Kidney (tissue), 14 donors: ENCODE measurements around the gene TOP3A. TPM values are rescaled to one million over a fixed set of nuclear protein-coding genes. Genes with fewer than 3 reads are reported as not detected.

Source experiments
- DNase-seq, 5 donors: peaks; one replicate each; pipeline ENCODE4 v3.0.0-alpha.2; 2013 to 2020
- FAIRE-seq: peaks from 2 replicates; lab custom pipeline; 2012; peaks lifted over from hg19 to GRCh38; lab: Jason Lieb, UNC
- H3K27ac ChIP-seq, 2 donors: one replicate each; pipeline ENCODE4 v1.7.0; 2013; ENCODE audit warnings: low read depth in 2 of 2, low read length in 2 of 2, inconsistent platforms in 1 of 2
- H3K27me3 ChIP-seq: one replicate; pipeline ENCODE4 v1.7.1; 2013; ENCODE audit warnings: low read length, inconsistent platforms; ENCODE audit not compliant: control insufficient read depth, insufficient read depth
- H3K36me3 ChIP-seq, 3 donors: one replicate each; pipeline versions ENCODE4 v1.7.0 to v1.7.1; 2013; ENCODE audit warnings: low read length in 3 of 3, control low read depth in 1 of 3, inconsistent platforms in 1 of 3; ENCODE audit not compliant: insufficient read depth in 3 of 3, control insufficient read depth in 2 of 3
- H3K4me1 ChIP-seq, 3 donors: one replicate each; pipeline versions ENCODE4 v1.7.0 to v1.7.1; 2013; ENCODE audit warnings: low read length in 3 of 3, inconsistent platforms in 1 of 3, low read depth in 1 of 3; ENCODE audit not compliant: control insufficient read depth in 2 of 3, insufficient read depth in 2 of 3
- H3K4me3 ChIP-seq, 3 donors: one replicate each; pipeline versions ENCODE4 v1.7.0 to v1.8.1; 2013; ENCODE audit warnings: low read length in 3 of 3, control low read depth in 1 of 3, inconsistent platforms in 1 of 3
- H3K9ac ChIP-seq, 3 donors: one replicate each; pipeline versions ENCODE4 v1.7.0 to v1.7.1; 2013; ENCODE audit warnings: low read length in 3 of 3, control low read depth in 1 of 3, inconsistent platforms in 1 of 3
- H3K9me3 ChIP-seq, 3 donors: one replicate each; pipeline versions ENCODE4 v1.7.0 to v1.7.1; 2013; ENCODE audit warnings: low read length in 3 of 3, control low read depth in 1 of 3, inconsistent platforms in 1 of 3; ENCODE audit not compliant: control insufficient read depth in 2 of 3, insufficient read depth in 1 of 3
- CTCF ChIP-seq: IDR thresholded peaks from 3 replicates; pipeline ENCODE4 v1.5.1; 2012; ENCODE audit warnings: mild to moderate bottlenecking, moderate library complexity, borderline replicate concordance; ENCODE audit not compliant: insufficient read depth; ENCODE audit errors: extremely low read depth
- intact Hi-C: fragments of 100-400 bp; cut with DNase I; formaldehyde crosslinking; loops from one replicate; pipeline ENCODE4 v1.11.1; 2022
- polyA plus RNA-seq: library from polyadenylated mRNA; stranded (reverse); fragments of 350-450 nt; fragmentation: Illumina TruSeq; extraction: RNeasy Lipid Tissue Mini Kit (QIAGEN cat#74804); gene quantifications from one replicate; pipeline ENCODE4 v1.2.3, GENCODE V29; 2014; ENCODE audit warnings: low read depth, low replicate concordance; ENCODE audit not compliant: insufficient read depth
- total RNA-seq: library from RNA; stranded (reverse); fragmentation: NEBNext Ultra II Directional; extraction: Animal tissue kit (Norgen Biotek cat#: 25700); gene quantifications from one replicate; pipeline ENCODE4 v1.2.1, GENCODE V29; 2021
- donor health status: control.
- donor health status: control.
- donor health status: control.
- donor health status: control.
- donor health status: control.
- donor health status: DM: yes; HTN: yes; CAD: no.
- donor health status: Normal renal cell carcinoma (clear cell type).

The TOP3A gene
- total and polyA plus RNA-seq, 2 donors from 2014 or later: 7.9 to 30.3 TPM

DNA sequence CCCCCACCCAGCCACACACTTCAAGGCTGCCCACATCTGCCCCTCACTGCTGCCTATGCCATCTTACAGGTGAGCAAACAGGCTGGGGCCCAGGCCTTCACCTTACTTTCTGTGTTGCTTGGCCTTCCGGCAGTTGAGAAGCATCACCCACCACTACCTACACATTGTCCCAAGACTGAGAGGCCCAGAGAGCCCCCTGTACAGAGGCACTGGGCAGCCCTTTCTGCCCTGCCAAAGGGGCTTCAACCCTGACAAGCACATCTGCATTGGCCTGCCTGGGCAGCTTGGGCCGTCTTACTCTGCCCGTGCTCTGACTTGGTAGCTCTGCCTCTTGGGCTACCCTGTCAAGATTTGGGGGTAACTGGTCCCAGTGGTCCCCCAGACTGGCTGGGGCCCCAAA, 53.1 kb downstream of the TOP3A start:
- intact Hi-C loops: no loop called here
- peaks cover 2 to 28% (median 8%) of the 10 kb centered on the region in 3 donors for H3K36me3 ChIP-seq
- H3K9ac ChIP-seq: peak overlapping the region in 1 of 3 donors; percentile 99
- peak overlapping the region; percentile 96 to 97 for H3K27ac ChIP-seq
- no peak for TF ChIP-seq CTCF
- FAIRE-seq (no peak), DNase-seq (no peak)
- H3K4me3 ChIP-seq: peak overlapping the region; percentile 5 to 92 (median 63)
- H3K27me3 ChIP-seq: no peaks in the 10 kb centered on the region
- peaks cover 0 to 34% (median 19%) of the 10 kb centered on the region in 3 donors for H3K4me1 ChIP-seq
- no peaks in the 10 kb centered on the region for H3K9me3 ChIP-seq

GRCh38 chr17:18261146-18261515, 53.7 kb downstream of the TOP3A start:
- Histone ChIP-seq H3K27me3 (no peaks in the 10 kb centered on the region), H3K4me1 (peaks cover 0 to 40% (median 23%) of the 10 kb centered on the region in 3 donors), H3K9me3 (no peaks in the 10 kb centered on the region), H3K9ac (peak overlapping the region; percentile 45 to 99 (median 78)), H3K36me3 (peaks cover 2 to 28% (median 9%) of the 10 kb centered on the region in 3 donors), H3K27ac (peak overlapping the region; percentile 96 to 97), H3K4me3 (peak overlapping the region; percentile 63 to 92 (median 79))
- no peak for FAIRE-seq
- peak; percentile 63 to 95 (median 71) for DNase-seq
- intact Hi-C loops: no loop called here
- no peak for TF ChIP-seq CTCF

DNA sequence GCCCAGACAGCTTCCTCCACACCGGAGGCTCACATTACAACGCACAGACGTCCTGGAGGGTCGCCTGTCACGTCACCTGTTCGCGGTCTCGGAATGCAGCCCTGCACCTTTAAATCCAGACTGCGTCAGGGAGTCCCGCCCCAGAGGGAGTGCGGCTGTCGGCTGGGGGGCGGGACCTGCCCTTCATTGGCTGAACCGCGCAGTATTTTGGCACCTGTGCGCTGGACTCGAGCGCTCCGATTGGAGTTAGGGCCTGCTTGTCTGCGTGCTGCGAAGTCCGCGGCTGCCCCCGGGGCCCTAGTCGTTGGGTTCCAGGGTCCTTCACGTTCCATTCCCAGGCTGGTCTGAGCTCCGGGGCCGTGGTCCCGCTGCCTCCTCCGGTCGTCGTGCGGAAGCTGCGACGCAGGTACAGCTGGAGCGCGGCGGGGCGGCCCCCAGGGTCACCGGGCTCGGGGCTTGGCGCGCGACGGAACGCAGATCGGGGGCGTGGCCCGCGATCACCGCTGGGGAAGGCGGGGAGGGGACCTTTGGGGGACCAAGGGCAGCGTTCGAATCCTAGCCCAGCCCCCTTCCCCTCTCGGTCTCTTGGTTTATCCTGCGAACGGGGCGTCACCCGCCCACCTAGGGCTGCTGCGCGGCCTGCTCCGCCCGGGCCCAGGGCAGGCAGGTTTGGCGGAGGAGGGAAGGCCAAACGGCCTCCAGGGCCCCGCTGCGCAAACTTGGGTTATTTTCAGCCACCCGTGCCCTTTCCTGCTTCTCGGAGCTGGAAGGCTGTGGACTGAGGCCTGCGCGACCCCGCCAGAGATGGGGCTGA, 54.3 kb downstream of the TOP3A start, which contains the start of gene MIEF2:
MIEF2 (plus strand) TSS at position 331 of the 814 bp plus-strand sequence. CDS start 2,059 bp downstream, outside the sequence.
- peak within 1 kb of the TSS; percentile 45 to 99 (median 78) for H3K9ac ChIP-seq
- H3K36me3 ChIP-seq: peaks cover 2 to 26% (median 12%) of the 10 kb centered on the region in 3 donors
- no peaks in the 10 kb centered on the region for H3K9me3 ChIP-seq
- DNase-seq: peak; percentile 97 to 98 (median 98)
- no peak for TF ChIP-seq CTCF
- H3K4me3 ChIP-seq: peak within 1 kb of the TSS; percentile 63 to 92 (median 79)
- peak; percentile 41 for FAIRE-seq
- peak within 1 kb of the TSS; percentile 96 to 97 for H3K27ac ChIP-seq
- intact Hi-C loops: no loop called here
- no peaks in the 10 kb centered on the region for H3K27me3 ChIP-seq
- peaks cover 0 to 43% (median 23%) of the 10 kb centered on the region in 3 donors for H3K4me1 ChIP-seq
